Esophagus muscularis mucosa (tissue), 3 donors: ENCODE results near the gene CACNA2D2.

Source experiments
- CTCF ChIP-seq, 3 experiments: fragments of 200-600 bp in 2 of 3; fragments of 450-650 bp in 1 of 3; sonication (generic) in 2 of 3; IDR thresholded peaks; one replicate each; pipeline ENCODE4 v1.5.1; 2017 to 2019; ENCODE audit warnings: antibody characterized with exemption in 3 of 3, mild to moderate bottlenecking in 2 of 3, moderate library complexity in 1 of 3
- POLR2A ChIP-seq: fragments of 450-650 bp; IDR thresholded peaks from one replicate; pipeline ENCODE4 v1.6.1; 2017; ENCODE audit warnings: antibody characterized with exemption, moderate library complexity, mild to moderate bottlenecking, low read depth
- POLR2AphosphoS5 ChIP-seq, 2 donors: sonication (generic); formaldehyde crosslinking; IDR thresholded peaks; one replicate each; pipeline ENCODE4 v1.6.1; 2017; ENCODE audit warnings: antibody characterized with exemption in 2 of 2

DNA sequence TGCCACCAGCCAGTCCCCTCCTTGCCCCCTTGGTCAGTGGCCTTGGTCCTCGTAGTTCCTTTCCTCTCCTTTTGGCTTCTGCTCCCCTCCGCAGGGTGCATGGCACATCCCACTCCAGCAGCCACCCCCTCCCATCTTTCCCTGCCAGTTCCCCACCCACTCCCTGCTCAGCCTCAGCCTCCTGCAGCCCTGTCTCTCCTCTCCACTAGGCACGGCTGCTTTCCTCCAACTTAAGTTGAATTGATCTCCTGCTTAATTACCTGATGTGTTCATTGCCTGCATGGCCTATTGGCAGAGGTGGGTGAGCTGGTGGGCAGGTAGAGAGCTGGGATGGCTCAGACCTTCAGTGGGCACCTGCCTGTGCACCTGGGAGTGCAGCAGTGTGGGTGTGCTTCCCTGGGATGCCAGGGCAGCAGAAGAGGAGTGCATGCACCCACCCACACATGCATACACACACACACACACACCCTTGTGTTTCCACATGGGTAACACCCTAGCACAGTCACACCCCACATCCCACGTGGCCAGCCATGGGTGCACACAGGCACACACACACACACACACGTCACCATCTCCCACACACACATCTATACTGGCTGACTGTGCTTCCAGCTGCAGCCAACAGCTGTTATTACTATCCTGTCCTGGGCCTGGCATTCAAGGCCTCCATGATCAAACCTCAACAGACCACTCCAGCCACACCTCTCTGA lies 33.2 kb upstream of the CACNA2D2 start:
- TF ChIP-seq POLR2AphosphoS5 (IDR thresholded peaks at IDR 0.05) (no peak), CTCF (IDR thresholded peaks at IDR 0.05) (no peak), POLR2A (no peak)
